H1 (cell line): ENCODE measurements around the gene BYSL. TPM values are rescaled to one million over a fixed set of nuclear protein-coding genes. Genes with fewer than 3 reads are reported as not detected.

Experiments used
- ATF3 ChIP-seq: IDR thresholded peaks from 2 replicates; pipeline ENCODE4 v1.6.1; 2011; ENCODE audit warnings: low read depth, mild to moderate bottlenecking, low read length; ENCODE audit not compliant: insufficient read depth
- BRCA1 ChIP-seq: IDR thresholded peaks from 2 replicates; pipeline ENCODE4 v1.6.1; 2012; ENCODE audit warnings: low read depth, low read length, improper control_type of control experiment
- CHD2 ChIP-seq: IDR thresholded peaks from 2 replicates; pipeline ENCODE4 v1.6.1; 2012; ENCODE audit warnings: low read length, improper control_type of control experiment
- CTBP2 ChIP-seq: IDR thresholded peaks from 2 replicates; pipeline ENCODE4 v1.7.0; 2011; ENCODE audit warnings: borderline replicate concordance, mild to moderate bottlenecking, moderate library complexity, mixed read lengths, low read length; ENCODE audit not compliant: insufficient read depth, insufficient read length
- EGR1 ChIP-seq: IDR thresholded peaks from 2 replicates; pipeline ENCODE4 v1.6.1; 2011; ENCODE audit warnings: low read depth, low read length, borderline replicate concordance
- EP300 ChIP-seq, 2 experiments: IDR thresholded peaks; 1 replicate in 1 of 2; 2 replicates in 1 of 2; pipeline ENCODE4 v1.6.1; 2011 to 2012; ENCODE audit warnings: low read depth in 2 of 2, low read length in 2 of 2, mild to moderate bottlenecking in 2 of 2, borderline replicate concordance in 1 of 2, inconsistent platforms in 1 of 2, moderate library complexity in 1 of 2
- JUND ChIP-seq: IDR thresholded peaks from 2 replicates; pipeline ENCODE4 v1.6.1; 2011; ENCODE audit warnings: mild to moderate bottlenecking, improper control_type of control experiment, low read length
- KDM1A ChIP-seq: fragments of 200-600, 300-600 bp; sonication (generic); IDR thresholded peaks from 2 replicates; pipeline ENCODE4 v1.7.1; 2016; ENCODE audit warnings: mild to moderate bottlenecking, low read length, borderline replicate concordance
- KDM4A ChIP-seq: IDR thresholded peaks from one replicate; pipeline ENCODE4 v1.7.1; 2012; ENCODE audit warnings: low read depth, mild to moderate bottlenecking, moderate library complexity, low read length, inconsistent platforms; ENCODE audit not compliant: severe bottlenecking
- KDM5A ChIP-seq: fragments of 200-600 bp; IDR thresholded peaks from 2 replicates; pipeline ENCODE4 v1.7.1; 2012; ENCODE audit warnings: mild to moderate bottlenecking, low read length, inconsistent platforms, mixed read lengths
- NRF1 ChIP-seq: IDR thresholded peaks from 2 replicates; pipeline ENCODE4 v1.6.1; 2011; ENCODE audit warnings: mild to moderate bottlenecking, low read depth, low read length, improper control_type of control experiment
- PHF8 ChIP-seq: fragments of 200-600 bp; sonication (generic); conservative IDR thresholded peaks from 2 replicates; pipeline ENCODE4 v1.7.1; 2012; ENCODE audit warnings: low read depth, mild to moderate bottlenecking, inconsistent platforms, low read length, moderate library complexity
- POU5F1 ChIP-seq: IDR thresholded peaks from 2 replicates; pipeline ENCODE4 v1.6.1; 2011; ENCODE audit warnings: low read depth, mild to moderate bottlenecking, low read length, moderate library complexity
- SIN3A ChIP-seq, 2 experiments: IDR thresholded peaks in 1 of 2; conservative IDR thresholded peaks in 1 of 2; 2 replicates each; pipeline ENCODE4 v1.6.1; 2011 to 2012; ENCODE audit warnings: low read length in 2 of 2, improper control_type of control experiment in 1 of 2, low read depth in 1 of 2, mild to moderate bottlenecking in 1 of 2
- SP1 ChIP-seq: IDR thresholded peaks from 2 replicates; pipeline ENCODE4 v1.6.1; 2011; ENCODE audit warnings: low read depth, low read length
- TBP ChIP-seq: IDR thresholded peaks from 2 replicates; pipeline ENCODE4 v1.6.1; 2011; ENCODE audit warnings: low read depth, low read length, improper control_type of control experiment
- TCF12 ChIP-seq: IDR thresholded peaks from 2 replicates; pipeline ENCODE4 v1.6.1; 2011; ENCODE audit warnings: low read depth, mild to moderate bottlenecking, low read length
- TEAD4 ChIP-seq: IDR thresholded peaks from 2 replicates; pipeline ENCODE4 v1.6.1; 2012; ENCODE audit warnings: low read depth, low read length, inconsistent platforms, mixed read lengths
- YY1 ChIP-seq: IDR thresholded peaks from 2 replicates; pipeline ENCODE4 v1.6.1; 2011; ENCODE audit warnings: low read depth, mild to moderate bottlenecking, low read length
- ZNF274 ChIP-seq: IDR thresholded peaks from 2 replicates; pipeline ENCODE4 v1.7.0; 2012; ENCODE audit warnings: low read length, borderline replicate concordance; ENCODE audit errors: extremely low read depth
- polyA plus RNA-seq, 7 experiments: library from polyadenylated mRNA; depleted of rRNA in 3 of 7; stranded (reverse) in 5 of 7; unstranded in 2 of 7; fragments of >200 nt in 5 of 7; fragments of 200-250 nt in 2 of 7; gene quantifications; 1 replicate in 5 of 7; 2 replicates in 1 of 7; 4 replicates in 1 of 7; pipeline versions ENCODE4 v1.2.1 to v1.2.3, GENCODE V29; 2011 to 2013; ENCODE audit warnings: missing spikeins in 2 of 7, mixed read lengths in 2 of 7
- total RNA-seq: library from RNA; stranded (reverse); fragmentation: NEBNext Ultra II Directional; extraction: Animal tissue kit (Norgen Biotek cat#: 25700); gene quantifications from 2 replicates; pipeline ENCODE4 v1.2.1, GENCODE V29; 2021
- TF ChIP-seq, protein P1 (sequence below), 3 experiments: IDR thresholded peaks; 1 replicate in 2 of 3; 2 replicates in 1 of 3; pipeline versions ENCODE4 v1.5.1 to v1.6.1; 2011; ENCODE audit warnings: low read length in 3 of 3, mild to moderate bottlenecking in 3 of 3, inconsistent platforms in 2 of 3, low read depth in 1 of 3, moderate library complexity in 1 of 3; ENCODE audit not compliant: insufficient read depth in 1 of 3; ENCODE audit errors: control extremely low read depth in 1 of 3

BYSL gene
- total and polyA plus RNA-seq, 2 of the 8 experiments (the other 6 are each of a cell fraction or from before 2014, with no cell fraction given) = 37.3 to 49.2 TPM

GRCh38 chr6:41920921-41921711 lies at the start of gene BYSL, which contains the start of gene MED20 (continued):
- TF ChIP-seq SIN3A (conservative IDR thresholded peaks at IDR 0.05 in 1 of 2, IDR thresholded peaks at IDR 0.05 in 1 of 2; ENCODE audit: low read depth in 1 of 2, low read length in 2 of 2) (peak in 1 of 2 experiments; percentile 84; a peak in 2 of 4 replicates), SP1 (peak; percentile 81; the same call in 1 of the 2 replicates), EGR1 (peak; percentile 57; the same call in 1 of the 2 replicates), KDM4A (peak; percentile 99), ATF3 (peak; percentile 73), TBP (peak; percentile 79), NRF1 (peak; percentile 70), JUND (peak; percentile 69), PHF8 (peak; percentile 94), ZNF274 (no peak), POU5F1 (no peak), EP300 (IDR thresholded peaks at IDR 0.05; ENCODE audit: borderline replicate concordance in 1 of 2, low read depth in 2 of 2, low read length in 2 of 2) (no peak), KDM1A (no peak), CTBP2 (no peak), TCF12 (no peak), TEAD4 (no peak), CHD2 (no peak), BRCA1 (no peak), YY1 (peak; percentile 5; the same call in 1 of the 2 replicates), KDM5A (peak; percentile 77)
- TF ChIP-seq, protein P1, sequence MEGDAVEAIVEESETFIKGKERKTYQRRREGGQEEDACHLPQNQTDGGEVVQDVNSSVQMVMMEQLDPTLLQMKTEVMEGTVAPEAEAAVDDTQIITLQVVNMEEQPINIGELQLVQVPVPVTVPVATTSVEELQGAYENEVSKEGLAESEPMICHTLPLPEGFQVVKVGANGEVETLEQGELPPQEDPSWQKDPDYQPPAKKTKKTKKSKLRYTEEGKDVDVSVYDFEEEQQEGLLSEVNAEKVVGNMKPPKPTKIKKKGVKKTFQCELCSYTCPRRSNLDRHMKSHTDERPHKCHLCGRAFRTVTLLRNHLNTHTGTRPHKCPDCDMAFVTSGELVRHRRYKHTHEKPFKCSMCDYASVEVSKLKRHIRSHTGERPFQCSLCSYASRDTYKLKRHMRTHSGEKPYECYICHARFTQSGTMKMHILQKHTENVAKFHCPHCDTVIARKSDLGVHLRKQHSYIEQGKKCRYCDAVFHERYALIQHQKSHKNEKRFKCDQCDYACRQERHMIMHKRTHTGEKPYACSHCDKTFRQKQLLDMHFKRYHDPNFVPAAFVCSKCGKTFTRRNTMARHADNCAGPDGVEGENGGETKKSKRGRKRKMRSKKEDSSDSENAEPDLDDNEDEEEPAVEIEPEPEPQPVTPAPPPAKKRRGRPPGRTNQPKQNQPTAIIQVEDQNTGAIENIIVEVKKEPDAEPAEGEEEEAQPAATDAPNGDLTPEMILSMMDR (IDR thresholded peaks at IDR 0.05; ENCODE audit: control extremely low read depth in 1 of 3, insufficient read depth in 1 of 3, low read depth in 1 of 3, low read length in 3 of 3) = peak; percentile 78 to 88 (median 83)
